HCT116 (cell line): Measurements from ENCODE around the gene HSF2BP. TPM values are rescaled to one million over a fixed set of nuclear protein-coding genes. Genes with fewer than 3 reads are reported as not detected.

Source experiments
- ATAC-seq: fragments of 200-7000 bp; cut with Tn5 transposase; 2 replicates; pipeline ENCODE4 v1.9.1; 2020; ENCODE audit warnings: mild to moderate bottlenecking, moderate library complexity
- BruUV-seq: library from RNA; stranded (reverse); fragments of 400-500 nt; replicated peaks from 2 replicates; lab custom pipeline; 2021; lab: Mats Ljungman, UMichigan
- CTCF ChIA-PET: fragments of 300-600 bp; sonication (Branson Sonifier 250); formaldehyde crosslinking; loops from one replicate; lab custom pipeline; 2021; ENCODE audit warnings: antibody characterized with exemption; lab: Charles Lee
- POLR2A ChIA-PET: fragments of 300-600, 350-600 bp; sonication (Branson Sonifier 250); formaldehyde crosslinking; loops from one replicate; lab custom pipeline; 2021; ENCODE audit warnings: antibody characterized with exemption; lab: Charles Lee
- RAD21 ChIA-PET, 2 experiments: fragments of 300-600 bp; sonication (Branson Sonifier 250); formaldehyde crosslinking; loops; one replicate each; lab custom pipeline; 2023; ENCODE audit warnings: low total read pairs in 2 of 2; ENCODE audit not compliant: uncharacterized antibody in 2 of 2, unreplicated experiment in 2 of 2, low non-redundant PET in 1 of 2; lab: Charles Lee
- DNase-seq: peaks from one replicate; pipeline ENCODE4 v3.0.0-alpha.2; 2010; ENCODE audit warnings: low read depth, low spot score
- H2AFZ ChIP-seq: fragments of 200-600 bp; shearing (Covaris generic), sonication (generic); 2 replicates; pipeline ENCODE4 v1.6.1; 2017; ENCODE audit warnings: low read depth, mixed run types, mixed read lengths, antibody characterized with exemption, low read length; ENCODE audit not compliant: poor library complexity, severe bottlenecking
- H3K27ac ChIP-seq: 2 replicates; pipeline ENCODE4 v1.5.1; 2012; ENCODE audit warnings: low read depth, low read length
- H3K27me3 ChIP-seq: fragments of 200-600 bp; sonication (generic); 2 replicates; pipeline ENCODE4 v1.6.1; 2016; ENCODE audit warnings: mixed run types, low read length, mixed read lengths; ENCODE audit not compliant: insufficient read depth
- H3K36me3 ChIP-seq, 2 experiments: fragments of 200-500 bp in 1 of 2; fragments of 200-600 bp in 1 of 2; sonication (Bioruptor generic) in 1 of 2; sonication (generic) in 1 of 2; 2 replicates each; pipeline versions ENCODE4 v1.5.1 to v1.6.1; 2014 to 2016; ENCODE audit warnings: low read length in 2 of 2, inconsistent platforms in 1 of 2, mixed read lengths in 1 of 2, mixed run types in 1 of 2; ENCODE audit not compliant: insufficient read depth in 2 of 2, control insufficient read depth in 1 of 2
- H3K4me1 ChIP-seq, 2 experiments: fragments of 200-600 bp in 1 of 2; sonication (generic) in 1 of 2; 2 replicates each; pipeline versions ENCODE4 v1.5.1 to v1.6.1; 2012 to 2017; ENCODE audit warnings: low read length in 2 of 2, inconsistent platforms in 1 of 2, mild to moderate bottlenecking in 1 of 2, mixed read lengths in 1 of 2, mixed run types in 1 of 2, moderate library complexity in 1 of 2; ENCODE audit not compliant: insufficient read depth in 2 of 2, control insufficient read depth in 1 of 2
- H3K4me2 ChIP-seq: fragments of 200-600 bp; sonication (generic); 2 replicates; pipeline ENCODE4 v1.6.1; 2017; ENCODE audit warnings: mixed run types, low read length, mixed read lengths
- H3K4me3 ChIP-seq, 2 experiments: fragments of 200-600 bp in 1 of 2; sonication (generic) in 1 of 2; replicated peaks in 1 of 2; 2 replicates each; pipeline ENCODE4 v1.5.1; 2011 to 2016; ENCODE audit warnings: low read length in 2 of 2, control low read depth in 1 of 2, low read depth in 1 of 2, mild to moderate bottlenecking in 1 of 2, mixed read lengths in 1 of 2, mixed run types in 1 of 2
- H3K79me2 ChIP-seq: fragments of 200-600 bp; sonication (generic); 2 replicates; pipeline ENCODE4 v1.6.1; 2017; ENCODE audit warnings: mild to moderate bottlenecking, mixed run types, low read length, moderate library complexity, mixed read lengths; ENCODE audit not compliant: insufficient read depth
- H3K9ac ChIP-seq: fragments of 200-600 bp; sonication (generic); 2 replicates; pipeline ENCODE4 v1.6.1; 2016; ENCODE audit warnings: low read length, mixed read lengths
- H3K9me2 ChIP-seq: fragments of 200-600 bp; sonication (generic), shearing (Covaris generic); 2 replicates; pipeline ENCODE4 v1.6.1; 2017; ENCODE audit warnings: mixed run types, mild to moderate bottlenecking, moderate library complexity; ENCODE audit not compliant: insufficient read depth
- H3K9me3 ChIP-seq, 2 experiments: fragments of 200-500 bp in 1 of 2; fragments of 200-600 bp in 1 of 2; sonication (Bioruptor generic) in 1 of 2; sonication (generic) in 1 of 2; 2 replicates each; pipeline ENCODE4 v1.6.1; 2014 to 2017; ENCODE audit warnings: low read length in 2 of 2, mixed read lengths in 2 of 2, inconsistent platforms in 1 of 2, low read depth in 1 of 2, mild to moderate bottlenecking in 1 of 2, mixed run types in 1 of 2, moderate library complexity in 1 of 2; ENCODE audit not compliant: control insufficient read depth in 1 of 2, insufficient read depth in 1 of 2
- H4K20me1 ChIP-seq: fragments of 200-600 bp; sonication (generic), shearing (Covaris generic); 2 replicates; pipeline ENCODE4 v1.6.1; 2017; ENCODE audit warnings: mixed run types, mild to moderate bottlenecking, moderate library complexity; ENCODE audit not compliant: insufficient read depth
- ATF3 ChIP-seq: IDR thresholded peaks from 2 replicates; pipeline ENCODE4 v1.6.1; 2012
- CEBPB ChIP-seq: IDR thresholded peaks from 2 replicates; pipeline ENCODE4 v1.6.1; 2012; ENCODE audit warnings: low read depth
- ELF1 ChIP-seq: IDR thresholded peaks from 2 replicates; pipeline ENCODE4 v1.6.1; 2012; ENCODE audit warnings: low read depth, borderline replicate concordance
- EZH2 ChIP-seq: fragments of 200-600 bp; sonication (generic); IDR thresholded peaks from 2 replicates; pipeline ENCODE4 v1.6.1; 2017; ENCODE audit warnings: antibody characterized with exemption, mixed run types
- EZH2phosphoT487 ChIP-seq: fragments of 200-600 bp; IDR thresholded peaks from 2 replicates; pipeline ENCODE4 v1.6.1; 2018; ENCODE audit warnings: antibody characterized with exemption, borderline replicate concordance
- FOSL1 ChIP-seq: IDR thresholded peaks from 2 replicates; pipeline ENCODE4 v1.6.1; 2012; ENCODE audit warnings: low read depth
- JUND ChIP-seq: IDR thresholded peaks from 2 replicates; pipeline ENCODE4 v1.6.1; 2012
- MAX ChIP-seq: IDR thresholded peaks from 2 replicates; pipeline ENCODE4 v1.6.1; 2012
- POLR2A ChIP-seq: IDR thresholded peaks from 2 replicates; pipeline ENCODE4 v1.7.0; 2011; ENCODE audit warnings: borderline replicate concordance; ENCODE audit not compliant: insufficient read depth, insufficient read length; ENCODE audit errors: extremely low read depth
- POLR2AphosphoS5 ChIP-seq: IDR thresholded peaks from 2 replicates; pipeline ENCODE4 v1.6.1; 2011; ENCODE audit warnings: mild to moderate bottlenecking, low read depth, low read length, moderate library complexity
- RAD21 ChIP-seq: IDR thresholded peaks from 2 replicates; pipeline ENCODE4 v1.6.1; 2012; ENCODE audit warnings: low read depth, mild to moderate bottlenecking
- SIN3A ChIP-seq: IDR thresholded peaks from 2 replicates; pipeline ENCODE4 v1.6.1; 2012; ENCODE audit warnings: low read depth
- SP1 ChIP-seq: IDR thresholded peaks from 2 replicates; pipeline ENCODE4 v1.6.1; 2012; ENCODE audit warnings: low read depth
- TCF7L2 ChIP-seq: IDR thresholded peaks from 2 replicates; pipeline ENCODE4 v1.7.0; 2011; ENCODE audit warnings: borderline replicate concordance, inconsistent platforms; ENCODE audit not compliant: insufficient read depth, insufficient read length; ENCODE audit errors: extremely low read depth
- YY1 ChIP-seq: IDR thresholded peaks from 2 replicates; pipeline ENCODE4 v1.6.1; 2011; ENCODE audit warnings: low read length, low read depth, moderate library complexity, mild to moderate bottlenecking; ENCODE audit not compliant: insufficient replicate concordance; ENCODE audit errors: extremely low read depth
- ZBTB33 ChIP-seq: IDR thresholded peaks from 2 replicates; pipeline ENCODE4 v1.6.1; 2011; ENCODE audit warnings: mild to moderate bottlenecking, low read length, moderate library complexity; ENCODE audit not compliant: insufficient replicate concordance; ENCODE audit errors: extremely low read depth
- ZFX ChIP-seq: fragments of 450-650 bp; IDR thresholded peaks from 2 replicates; pipeline ENCODE4 v1.6.1; 2017
- ZNF274 ChIP-seq: fragments of 200-500 bp; sonication (Bioruptor generic); IDR thresholded peaks from 2 replicates; pipeline ENCODE4 v1.6.1; 2014; ENCODE audit warnings: mild to moderate bottlenecking, low read depth, low read length, inconsistent platforms
- intact Hi-C: fragments of 100-400 bp; cut with micrococcal nuclease; formaldehyde crosslinking; loops from 2 replicates; pipeline ENCODE4 v1.10.0; 2022
- total RNA-seq: library from RNA; stranded (reverse); gene quantifications from one replicate; pipeline ENCODE4 v1.2.1, GENCODE V29; 2021; ENCODE audit not compliant: unreplicated experiment

Gene HSF2BP
- total RNA-seq, 1 experiment from 2014 or later: 0.59 TPM

- Histone ChIP-seq H3K4me1 (no peaks in the 10 kb centered on the region), H3K36me3 (peaks cover 50 to 77% of the 10 kb centered on the region in 2 experiments; a peak in 3 of 4 replicates), H3K9me3 (no peaks in the 10 kb centered on the region), H3K9ac (no peak overlapping the region)
- DNase-seq: no peak
- intact Hi-C loops: no loop called here
- POLR2A ChIA-PET: no interaction called here
- BruUV-seq: no TSS peak
- TF ChIP-seq CEBPB (no peak), SIN3A (no peak), YY1 (no peak)
- TF ChIP-seq, all 23 proteins: peak for 0
- ChIA-PET RAD21 (no interaction called here), CTCF (no interaction called here)
- H3K79me2 ChIP-seq: no peaks in the 10 kb centered on the region
- H3K27me3 ChIP-seq: no peaks in the 10 kb centered on the region
- no peaks in the 10 kb centered on the region for H3K9me2 ChIP-seq
- no peak overlapping the region for H3K4me3 ChIP-seq
- no peak overlapping the region for H2AFZ ChIP-seq
- H3K4me2 ChIP-seq: no peak overlapping the region
- no peak for ATAC-seq
- H4K20me1 ChIP-seq: no peaks in the 10 kb centered on the region
- H3K27ac ChIP-seq: no peak overlapping the region
Measured at GRCh38 chr21:43691086-43691795, 32.0 kb upstream of the HSF2BP start.

GRCh38 chr21:43690346-43690745 is 31.1 kb upstream of the HSF2BP start:
- TF ChIP-seq POLR2A (no peak), ZFX (no peak), MAX (no peak), ZNF274 (no peak), YY1 (no peak), JUND (no peak), FOSL1 (no peak), EZH2 (no peak), ZBTB33 (no peak), ATF3 (no peak), SP1 (no peak), EZH2phosphoT487 (no peak), TCF7L2 (no peak), POLR2AphosphoS5 (no peak), ELF1 (no peak), RAD21 (no peak)
- CTCF ChIA-PET: no interaction called here

More at GRCh38 chr21:43690346-43690745, 31.1 kb upstream of the HSF2BP start:
- no peaks in the 10 kb centered on the region for H3K9me3 ChIP-seq
- H3K4me1 ChIP-seq: no peaks in the 10 kb centered on the region
- no peak overlapping the region for H3K9ac ChIP-seq
- H3K36me3 ChIP-seq: peaks cover 54 to 79% of the 10 kb centered on the region in 2 experiments; a peak in 3 of 4 replicates
- RAD21 ChIA-PET: no interaction called here
- H3K79me2 ChIP-seq: 0 out of 2 replicates have a peak, but pooled peaks cover 4% of the 10 kb centered on the region
- H3K27me3 ChIP-seq: no peaks in the 10 kb centered on the region
- intact Hi-C loops: no loop called here
- no peak overlapping the region for H3K4me2 ChIP-seq
- no peaks in the 10 kb centered on the region for H4K20me1 ChIP-seq
- no peaks in the 10 kb centered on the region for H3K9me2 ChIP-seq
- DNase-seq: no peak
- no TSS peak for BruUV-seq
- no peak overlapping the region for H3K27ac ChIP-seq
- POLR2A ChIA-PET: no interaction called here
- peak; percentile 21; the same call in 1 of the 2 replicates for ATAC-seq
- H3K4me3 ChIP-seq: no peak overlapping the region
- H2AFZ ChIP-seq: no peak overlapping the region
